ENCODE results near the gene INAFM1.
A peak's percentile ranks its signal among the peaks of the same experiment; 100 is the strongest.
"Not testable (repeated sequence)": the region's sequence is repeated elsewhere in the genome, so short reads cannot be mapped to it uniquely, and the experiment has no call there.

The INAFM1 gene

DNA sequence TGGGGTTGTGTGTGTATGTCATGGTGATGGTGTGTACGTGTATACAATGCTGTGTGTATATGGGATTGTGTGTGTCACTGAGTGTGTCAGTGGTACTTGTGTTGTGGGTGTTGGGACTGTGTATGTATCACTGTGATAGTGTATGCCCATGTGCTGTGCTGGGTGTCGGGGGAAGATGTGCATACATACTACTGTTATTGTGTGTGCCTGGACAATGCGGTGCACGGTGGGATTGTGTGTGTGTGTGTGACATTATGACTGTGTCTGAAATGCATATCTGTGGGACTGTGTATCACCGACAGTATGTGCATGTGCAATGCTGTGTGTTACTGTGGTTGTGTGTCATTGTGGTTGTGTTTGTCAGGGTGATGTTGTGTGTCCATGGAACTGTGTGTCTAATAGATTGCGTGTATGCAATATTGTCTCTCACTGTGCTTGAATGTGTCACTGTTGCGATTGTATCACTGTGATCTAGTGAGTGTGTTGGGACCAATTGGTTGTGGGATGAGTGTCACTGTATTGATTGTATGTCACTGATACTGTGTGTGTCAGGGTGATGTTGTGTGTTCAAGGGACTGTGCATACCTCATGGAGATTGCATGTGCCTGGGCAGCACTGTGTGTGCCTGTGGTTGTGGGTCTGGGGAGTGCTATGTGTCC lies 32.6 kb upstream of the INAFM1 start:
- DNase-seq, result no peak

DNA sequence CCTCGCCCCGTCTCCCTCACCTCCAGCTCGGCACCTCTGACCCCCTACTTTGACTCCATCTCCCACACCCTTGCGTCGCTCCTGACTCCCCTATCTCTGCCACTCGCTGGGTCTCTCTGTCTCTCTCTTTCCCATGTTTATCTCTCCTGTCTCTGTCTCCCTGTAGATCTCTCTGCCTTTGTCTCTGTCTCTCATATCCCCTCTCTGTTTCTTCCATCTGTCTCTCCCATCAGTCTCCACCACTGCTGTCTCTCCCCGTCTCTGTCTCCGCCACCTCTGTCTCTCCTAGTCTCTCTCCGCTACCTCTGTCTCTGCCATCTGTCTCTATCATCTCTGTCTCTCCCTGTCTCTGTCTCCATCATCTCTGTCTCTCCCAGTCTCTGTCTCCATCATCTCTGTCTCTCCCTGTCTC lies 31.3 kb upstream of the INAFM1 start:
- DNase-seq, result no peak

DNA sequence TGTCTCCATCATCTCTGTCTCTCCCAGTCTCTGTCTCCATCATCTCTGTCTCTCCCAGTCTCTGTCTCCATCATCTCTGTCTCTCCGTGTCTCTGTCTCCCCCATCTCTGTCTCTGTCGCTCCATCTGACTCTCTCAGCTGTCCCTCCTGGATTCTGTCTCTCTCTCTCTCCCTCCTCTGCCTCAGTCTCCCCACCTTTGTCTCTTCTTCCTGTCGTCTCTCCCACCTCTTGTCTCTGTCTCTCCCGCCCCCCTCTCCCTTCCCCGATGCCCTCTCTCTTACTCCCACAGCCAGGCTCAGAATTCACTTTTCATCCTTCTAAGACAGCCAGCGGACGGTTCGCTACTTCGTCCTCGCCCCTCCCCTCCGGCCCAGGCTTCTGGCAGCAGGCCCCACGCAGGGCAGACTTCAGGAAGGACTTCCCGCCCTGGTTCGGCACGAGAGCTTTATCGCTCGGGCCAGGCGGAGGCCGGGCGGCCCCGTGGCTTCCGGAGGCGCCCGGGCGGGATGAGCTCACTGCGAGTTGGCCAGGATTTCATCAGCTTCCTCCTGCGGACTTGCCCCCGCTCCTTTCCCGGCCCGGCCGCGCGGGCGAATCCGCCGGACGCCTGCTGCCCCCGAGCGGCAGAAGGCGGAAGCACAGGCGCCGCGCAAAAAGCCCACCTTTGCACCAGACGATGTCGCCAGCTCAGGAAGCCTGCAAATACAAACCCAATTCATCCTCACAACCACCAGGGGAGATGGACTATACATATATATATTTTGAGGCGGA lies 30.7 kb upstream of the INAFM1 start:
- DNase-seq, result peak; percentile 99

- DNase-seq, result peak; percentile 94
Measured at GRCh38 chr19:47247308-47247990, 27.2 kb upstream of the INAFM1 start.

GRCh38 chr19:47253016-47253415 lies 21.7 kb upstream of the INAFM1 start:
- DNase-seq, result not testable (repeated sequence)

- no peak for DNase-seq
Measured at GRCh38 chr19:47253467-47253881, 21.2 kb upstream of the INAFM1 start.

DNA sequence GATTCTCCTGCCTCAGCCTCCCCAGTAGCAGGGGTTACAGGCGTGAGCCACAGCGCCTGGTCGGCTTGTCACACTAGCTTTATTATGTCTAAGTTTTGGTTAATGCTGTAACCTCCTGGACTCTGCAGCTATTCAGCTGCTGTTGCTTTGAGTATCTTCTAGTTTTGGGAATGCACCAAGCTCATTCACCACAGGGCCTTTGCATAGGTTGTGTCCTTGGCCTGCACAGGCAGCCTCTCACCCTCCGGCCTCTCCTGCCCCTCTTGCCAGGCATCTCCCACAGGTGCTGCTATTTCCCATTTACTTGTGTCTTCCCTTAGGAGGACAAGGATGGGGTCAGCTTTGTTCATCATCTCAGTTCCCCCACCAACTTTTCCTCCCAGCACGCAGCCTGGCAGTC lies 20.7 kb upstream of the INAFM1 start:
- DNase-seq, result no peak

- peak; percentile 100 for DNase-seq
Measured at GRCh38 chr19:47255879-47256692, 18.6 kb upstream of the INAFM1 start, which contains the start of gene CCDC9. Gene CCDC9, plus strand, starts transcription at chr19:47256525. Its CDS starts 1,876 bp downstream, at chr19:47258401.

DNA sequence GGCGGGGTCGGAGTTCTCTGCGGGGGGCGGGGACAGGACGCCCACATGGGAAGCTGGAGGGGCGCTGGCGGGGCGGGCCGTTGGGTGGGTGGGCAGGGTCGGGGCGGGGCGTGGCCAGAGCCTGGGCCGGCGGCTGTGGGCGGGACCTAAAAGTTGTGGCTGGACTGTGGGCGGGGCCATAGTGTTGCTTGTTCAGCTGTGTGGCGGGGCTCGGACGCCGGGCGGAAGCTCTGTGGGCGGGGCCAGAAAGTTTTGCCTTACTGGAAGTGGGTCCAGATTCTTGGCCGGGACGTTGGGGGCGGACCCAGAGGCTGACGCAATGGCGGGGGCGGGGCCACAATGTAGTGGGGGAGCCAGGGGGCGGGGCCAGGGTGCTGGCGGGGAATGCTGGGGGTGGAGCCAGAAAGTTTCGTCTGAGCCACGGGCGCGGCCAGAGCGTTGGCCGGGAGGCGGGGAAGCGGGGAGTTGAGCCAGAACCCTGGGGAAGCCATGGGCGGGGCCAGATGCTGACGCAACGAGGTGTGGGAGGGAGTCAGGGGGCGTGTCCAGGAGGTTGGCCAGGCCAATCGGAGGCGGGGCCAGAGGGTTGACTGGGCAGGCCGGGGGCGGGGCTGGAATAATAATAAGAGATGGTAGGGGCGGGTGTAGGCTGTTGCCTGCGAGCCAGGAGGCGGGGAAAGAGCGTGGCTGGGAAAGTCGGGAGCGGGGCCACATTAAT lies 17.8 kb upstream of the INAFM1 start:
- peak; percentile 100 for DNase-seq

DNA sequence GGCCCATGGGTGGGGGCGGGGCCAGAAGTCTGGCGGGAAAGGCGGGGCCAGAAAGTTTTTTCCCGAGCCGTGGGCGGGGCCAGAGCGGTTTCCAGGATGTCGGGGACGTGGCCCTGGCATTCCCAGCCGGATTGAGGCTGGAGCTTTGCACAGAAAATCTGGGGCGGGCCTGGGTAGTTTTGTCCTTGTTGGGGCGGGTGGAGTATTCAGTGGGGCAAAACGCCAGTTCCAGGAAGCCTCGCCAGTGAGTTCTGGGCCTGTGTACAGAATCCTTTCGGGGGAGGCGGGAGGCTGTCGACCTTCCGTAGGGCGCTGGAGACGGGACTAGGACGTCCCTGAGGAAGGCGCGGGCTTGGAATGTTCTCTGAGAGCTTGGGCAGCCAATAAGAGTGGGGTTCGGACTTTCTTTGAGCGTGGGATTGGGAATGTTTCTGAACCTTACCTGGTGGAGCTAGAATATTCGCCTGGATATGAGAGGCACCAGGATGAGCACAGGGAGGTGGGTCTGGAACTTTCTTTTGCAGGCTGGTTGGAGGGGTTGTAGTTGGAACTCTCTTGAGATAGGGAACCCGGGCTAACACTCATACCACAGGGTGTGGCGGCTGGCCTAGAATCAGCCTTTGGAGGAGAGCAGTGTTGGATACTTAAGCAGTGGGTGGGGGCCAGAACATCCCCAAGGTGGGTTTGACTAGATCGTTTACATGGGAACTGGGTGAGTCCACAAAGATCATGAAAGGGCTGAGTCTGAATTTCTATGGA lies 17.1 kb upstream of the INAFM1 start:
- DNase-seq, result peak; percentile 70

DNA sequence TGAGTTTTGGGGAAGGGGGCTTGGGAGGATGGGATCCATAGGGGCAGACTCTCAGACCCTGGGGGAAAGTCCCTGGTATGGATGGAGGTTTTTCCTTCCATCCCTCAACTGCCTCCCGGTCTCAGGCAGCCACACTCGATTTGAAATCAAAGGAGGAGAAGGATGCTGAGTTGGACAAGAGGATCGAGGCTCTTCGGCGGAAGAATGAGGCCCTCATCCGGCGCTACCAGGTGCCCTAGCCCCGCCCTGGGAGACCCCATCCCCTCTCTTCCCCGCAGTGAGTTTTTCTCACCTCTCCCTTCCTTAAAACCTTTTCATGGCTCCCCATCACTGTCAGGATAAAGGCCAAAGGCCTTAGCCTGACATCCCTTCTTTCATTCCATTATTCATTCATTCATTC lies 16.3 kb upstream of the INAFM1 start:
- no peak for DNase-seq

DNA sequence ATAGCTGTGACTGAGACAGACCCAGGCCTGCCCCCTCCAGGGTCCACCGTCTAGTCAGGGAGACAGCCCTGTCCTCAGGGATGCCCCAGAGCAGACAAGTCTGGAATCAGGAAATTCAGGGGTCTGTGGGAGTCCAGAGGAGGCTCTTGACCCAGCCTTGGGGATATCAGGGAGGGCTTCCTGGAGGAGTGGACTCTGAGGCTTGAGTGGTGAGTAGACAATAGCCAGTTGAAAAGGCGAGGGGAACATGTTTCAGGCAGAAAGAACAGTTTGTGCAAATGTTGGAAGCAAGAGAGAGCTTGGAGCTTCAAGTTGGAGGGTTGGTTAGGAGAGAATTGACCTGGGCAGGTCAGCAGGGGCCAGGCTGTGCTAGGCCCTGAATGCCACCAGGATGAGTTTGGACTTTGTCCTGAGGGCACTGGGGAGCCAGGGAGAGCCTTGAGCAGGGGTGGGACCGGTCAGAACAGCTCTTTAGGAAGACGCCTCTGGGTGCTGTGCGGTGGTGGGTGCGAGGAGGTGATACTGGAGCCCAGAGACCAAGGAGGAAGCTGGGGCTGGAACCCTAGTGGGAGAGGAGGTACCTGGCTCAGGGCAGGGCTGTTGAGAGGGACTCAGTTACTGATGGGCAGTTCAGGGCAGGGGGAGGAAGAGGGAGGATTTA lies 15.7 kb upstream of the INAFM1 start:
- no peak for DNase-seq

- no peak for DNase-seq
Measured at GRCh38 chr19:47260476-47260875, 14.2 kb upstream of the INAFM1 start.

- peak; percentile 71 for DNase-seq
Measured at GRCh38 chr19:47261946-47262793, 12.5 kb upstream of the INAFM1 start.

- DNase-seq, result no peak
Measured at GRCh38 chr19:47264629-47265028, 10.1 kb upstream of the INAFM1 start.

DNA sequence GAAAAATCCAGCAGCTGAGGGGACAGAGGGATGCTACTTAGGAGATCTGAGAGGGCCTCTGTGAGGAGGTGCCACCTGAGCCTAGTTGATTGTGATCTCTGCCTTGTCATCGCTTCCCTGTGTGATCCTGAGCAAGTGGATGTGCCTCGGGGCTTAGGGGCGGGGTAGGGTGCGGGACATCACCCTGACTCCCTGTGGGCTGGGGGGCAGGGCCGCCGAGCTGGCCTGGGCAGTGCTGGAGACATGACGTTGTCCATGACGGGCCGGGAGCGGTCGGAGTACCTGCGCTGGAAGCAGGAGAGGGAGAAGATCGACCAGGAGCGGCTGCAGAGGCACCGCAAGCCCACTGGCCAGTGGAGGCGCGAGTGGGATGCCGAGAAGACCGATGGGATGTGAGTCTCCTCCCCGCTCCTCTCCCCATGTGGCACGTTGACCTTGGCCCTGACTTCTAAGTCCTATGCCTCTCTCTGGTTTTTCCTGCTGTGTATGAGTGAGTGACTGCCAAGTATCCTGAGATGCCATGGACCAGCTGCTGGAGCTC lies 8.2 kb upstream of the INAFM1 start:
- no peak for DNase-seq

DNA sequence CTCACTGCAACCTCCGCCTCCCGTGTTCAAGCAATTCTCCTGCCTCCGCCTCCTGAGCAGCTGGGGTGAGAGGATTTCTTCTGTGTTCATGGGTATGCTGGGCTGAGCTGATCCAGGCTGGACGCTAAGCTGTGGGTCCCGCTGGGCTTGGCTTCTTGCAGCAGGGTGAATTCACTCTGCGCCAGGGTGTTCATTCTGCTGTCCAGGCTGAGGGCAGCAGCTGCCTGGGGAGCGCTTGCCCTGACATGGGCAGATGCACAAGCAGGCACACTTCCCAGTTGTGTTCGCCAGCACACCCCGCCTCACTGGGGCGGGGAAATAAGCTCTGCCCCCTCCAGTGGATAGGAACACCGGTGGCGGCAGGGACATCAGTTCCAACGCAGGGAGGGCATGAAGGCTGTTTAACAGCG lies 7.3 kb upstream of the INAFM1 start:
- DNase-seq, result no peak

- no peak for DNase-seq
Measured at GRCh38 chr19:47268028-47268427, 6.7 kb upstream of the INAFM1 start.

- no peak for DNase-seq
Measured at GRCh38 chr19:47269596-47269995, 5.1 kb upstream of the INAFM1 start.

- no peak for DNase-seq
Measured at GRCh38 chr19:47270408-47270807, 4.3 kb upstream of the INAFM1 start.

Measured in OCI-M1 (cell line).